WTC11 (cell line): ENCODE results near the gene KRTAP10-2. TPM values are rescaled to one million over a fixed set of nuclear protein-coding genes. Genes with fewer than 3 reads are reported as not detected.

ENCODE experiments used
- ATAC-seq: fragments of 200-7000 bp; cut with Tn5 transposase; 2 replicates; pipeline ENCODE4 v1.10.0; 2021; ENCODE audit warnings: mild to moderate bottlenecking, moderate library complexity
- CTCF ChIA-PET: fragments of 300-600 bp; sonication (Branson Sonifier 250); formaldehyde crosslinking; loops from one replicate; lab custom pipeline; 2021; ENCODE audit warnings: antibody characterized with exemption; lab: Charles Lee
- POLR2A ChIA-PET: fragments of 350-600 bp; sonication (Branson Sonifier 250); formaldehyde crosslinking; loops from one replicate; lab custom pipeline; 2021; ENCODE audit warnings: antibody characterized with exemption; lab: Charles Lee
- DNase-seq: peaks from one replicate; pipeline ENCODE4 v3.0.0; 2021; ENCODE audit warnings: low spot score
- H3K27ac Mint-ChIP-seq: 2 replicates; pipeline ENCODE4 v1.8.0; 2021; ENCODE audit warnings: mixed read lengths
- H3K27me3 Mint-ChIP-seq: 2 replicates; pipeline ENCODE4 v1.8.0; 2021; ENCODE audit warnings: low read depth, mild to moderate bottlenecking, moderate library complexity, mixed read lengths
- H3K36me3 Mint-ChIP-seq: 2 replicates; pipeline ENCODE4 v1.8.0; 2021; ENCODE audit warnings: mixed read lengths
- H3K4me1 Mint-ChIP-seq: 2 replicates; pipeline ENCODE4 v1.8.0; 2022; ENCODE audit warnings: mixed read lengths
- H3K4me3 Mint-ChIP-seq: 2 replicates; pipeline ENCODE4 v1.8.0; 2021; ENCODE audit warnings: mild to moderate bottlenecking, moderate library complexity, mixed read lengths
- H3K9me3 Mint-ChIP-seq: 2 replicates; pipeline ENCODE4 v1.8.0; 2021; ENCODE audit warnings: mixed read lengths
- ESRRA ChIP-seq: sonication (generic); formaldehyde crosslinking; IDR thresholded peaks from 2 replicates; pipeline ENCODE4 v1.8.1; 2022; ENCODE audit warnings: mild to moderate bottlenecking, missing genetic modification reagents, borderline replicate concordance
- ETV6 ChIP-seq: sonication (generic); formaldehyde crosslinking; IDR thresholded peaks from 2 replicates; pipeline ENCODE4 v1.8.1; 2022; ENCODE audit warnings: mild to moderate bottlenecking, missing genetic modification reagents
- FOXJ3 ChIP-seq: sonication (generic); formaldehyde crosslinking; IDR thresholded peaks from 2 replicates; pipeline ENCODE4 v1.9.0; 2021; ENCODE audit warnings: missing genetic modification reagents, mild to moderate bottlenecking, borderline replicate concordance
- FOXP1 ChIP-seq: sonication (generic); formaldehyde crosslinking; IDR thresholded peaks from 2 replicates; pipeline ENCODE4 v1.8.0; 2022; ENCODE audit warnings: missing genetic modification reagents, mild to moderate bottlenecking, moderate library complexity, borderline replicate concordance
- GABPB1 ChIP-seq: sonication (generic); formaldehyde crosslinking; IDR thresholded peaks from 2 replicates; pipeline ENCODE4 v1.8.1; 2023; ENCODE audit warnings: mild to moderate bottlenecking, missing genetic modification reagents
- NFATC4 ChIP-seq: fragments of 250-450 bp; sonication (Bioruptor Pico); IDR thresholded peaks from 2 replicates; pipeline ENCODE4 v1.9.0; 2021; ENCODE audit warnings: mild to moderate bottlenecking
- NFE2L1 ChIP-seq: sonication (generic); formaldehyde crosslinking; IDR thresholded peaks from 2 replicates; pipeline ENCODE4 v1.8.1; 2023; ENCODE audit warnings: missing genetic modification reagents
- NR1H2 ChIP-seq: sonication (generic); formaldehyde crosslinking; IDR thresholded peaks from 2 replicates; pipeline ENCODE4 v1.9.0; 2021; ENCODE audit warnings: mild to moderate bottlenecking, moderate library complexity, missing genetic modification reagents
- NR3C1 ChIP-seq: sonication (generic); formaldehyde crosslinking; conservative IDR thresholded peaks from 2 replicates; pipeline ENCODE4 v1.8.1; 2023; ENCODE audit warnings: low read depth, mild to moderate bottlenecking, missing genetic modification reagents
- RELA ChIP-seq: sonication (generic); formaldehyde crosslinking; IDR thresholded peaks from 2 replicates; pipeline ENCODE4 v1.8.1; 2022; ENCODE audit warnings: missing genetic modification reagents, mild to moderate bottlenecking, borderline replicate concordance
- ZNF121 ChIP-seq: sonication (generic); formaldehyde crosslinking; IDR thresholded peaks from 2 replicates; pipeline ENCODE4 v1.8.0; 2023; ENCODE audit warnings: missing genetic modification reagents
- ZNF232 ChIP-seq: sonication (generic); formaldehyde crosslinking; IDR thresholded peaks from 2 replicates; pipeline ENCODE4 v1.8.0; 2022; ENCODE audit warnings: mild to moderate bottlenecking, missing genetic modification reagents
- ZNF317 ChIP-seq: sonication (generic); formaldehyde crosslinking; IDR thresholded peaks from 2 replicates; pipeline ENCODE4 v1.8.1; 2023; ENCODE audit warnings: low read depth, mild to moderate bottlenecking, moderate library complexity, missing genetic modification reagents, borderline replicate concordance
- total RNA-seq: library from RNA; stranded (reverse); gene quantifications from 3 replicates; pipeline ENCODE4 v1.2.3, GENCODE V29; 2021
- TF ChIP-seq, protein P1 (sequence below): sonication (generic); formaldehyde crosslinking; IDR thresholded peaks from 2 replicates; pipeline ENCODE4 v1.8.1; 2022; ENCODE audit warnings: low read depth, missing genetic modification reagents, borderline replicate concordance
- TF ChIP-seq, protein P2 (sequence below): sonication (generic); formaldehyde crosslinking; IDR thresholded peaks from 2 replicates; pipeline ENCODE4 v1.8.1; 2022; ENCODE audit warnings: low read depth, mild to moderate bottlenecking, moderate library complexity, missing genetic modification reagents, borderline replicate concordance
- TF ChIP-seq, protein P3 (sequence below): fragments of 250-450 bp; sonication (Bioruptor Pico); IDR thresholded peaks from 2 replicates; pipeline ENCODE4 v1.9.0; 2021; ENCODE audit warnings: mild to moderate bottlenecking
- TF ChIP-seq, protein P4 (sequence below): sonication (generic); formaldehyde crosslinking; IDR thresholded peaks from 2 replicates; pipeline ENCODE4 v1.8.0; 2022; ENCODE audit warnings: mild to moderate bottlenecking, missing genetic modification reagents
- TF ChIP-seq, protein P5 (sequence below): fragments of 250-450 bp; sonication (Bioruptor Pico); IDR thresholded peaks from 2 replicates; pipeline ENCODE4 v2.1.2; 2022; ENCODE audit warnings: mild to moderate bottlenecking, moderate library complexity
- TF ChIP-seq, protein P6 (sequence below): fragments of 250-450 bp; sonication (Bioruptor Pico); IDR thresholded peaks from 2 replicates; pipeline ENCODE4 v1.9.0; 2021; ENCODE audit warnings: moderate library complexity, mild to moderate bottlenecking, inconsistent platforms, borderline replicate concordance

KRTAP10-2 gene
- total RNA-seq, 1 experiment from 2014 or later = not detected

DNA sequence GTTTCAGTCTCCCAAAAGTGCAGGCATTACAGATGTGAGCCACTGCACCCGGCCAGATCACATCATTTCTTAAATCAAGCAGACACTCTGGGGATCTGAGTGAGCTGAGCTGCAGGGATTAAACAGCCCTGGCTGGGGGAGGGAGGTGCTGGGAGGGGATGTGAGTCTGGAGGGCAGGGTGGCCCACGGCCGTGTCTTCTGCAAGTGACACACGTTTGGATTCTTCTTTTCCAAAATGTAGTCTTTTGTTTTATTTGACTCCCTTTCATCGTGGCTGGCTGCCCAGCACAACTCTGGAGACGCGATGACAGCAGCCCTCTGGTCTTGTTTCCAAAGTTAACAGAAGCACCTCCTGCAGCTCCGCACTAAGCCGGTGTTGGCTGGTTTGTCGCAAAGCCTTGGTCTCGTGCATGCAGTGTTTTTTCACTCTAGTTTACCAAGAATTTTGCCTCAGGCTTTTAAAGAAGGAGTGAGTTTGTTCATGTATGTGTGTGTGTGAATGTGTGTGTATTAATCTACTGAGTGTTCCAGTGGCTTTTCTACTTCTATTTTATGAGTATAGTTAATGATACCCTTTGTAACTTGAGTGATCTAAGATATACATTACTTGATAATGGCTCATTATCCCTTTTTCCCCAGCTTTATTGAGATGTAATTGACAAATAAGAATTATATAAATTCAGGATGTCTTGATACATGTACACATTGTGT, 31.9 kb upstream of the KRTAP10-2 start:
- no peak for DNase-seq
- H3K27ac Mint-ChIP-seq = no peak overlapping the region

DNA sequence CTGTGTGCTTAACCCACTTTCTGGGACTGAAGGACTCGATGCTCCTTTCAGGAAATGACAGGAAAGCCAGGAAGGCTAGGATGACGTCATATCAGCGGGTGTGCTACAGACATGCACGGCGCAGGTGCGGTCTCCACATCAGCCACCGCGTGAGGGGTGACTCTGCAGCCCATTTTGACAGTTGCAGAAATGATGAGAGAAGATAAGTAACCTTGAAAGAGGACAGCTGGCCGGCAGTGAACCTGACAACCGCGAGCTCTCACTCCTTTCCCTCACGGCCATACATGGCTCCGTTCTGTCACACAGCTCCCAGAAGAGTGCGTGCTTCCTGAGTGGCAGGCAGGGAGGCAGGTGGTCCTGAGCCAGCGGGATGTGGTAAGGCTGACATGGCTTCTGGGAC, 30.8 kb upstream of the KRTAP10-2 start:
- Mint-ChIP-seq H3K27ac (no peak overlapping the region), H3K9me3 (peaks cover 39% of the 10 kb centered on the region), H3K36me3 (peaks cover 15% of the 10 kb centered on the region), H3K4me1 (peaks cover 6% of the 10 kb centered on the region; the same call in 1 of the 2 replicates), H3K4me3 (no peak overlapping the region)
- ATAC-seq = no peak
- POLR2A ChIA-PET = no interaction called here
- CTCF ChIA-PET = interaction anchor here (2.2 kb wide), 1 partner anchor 37 kb away, joined by 4 read pairs; no protein-coding TSS in a partner anchor
- TF ChIP-seq ETV6 (CRISPR knock-in tag) (no peak), RELA (no peak), NR3C1 (CRISPR knock-in tag) (no peak), GABPB1 (CRISPR knock-in tag) (no peak), ZNF232 (CRISPR knock-in tag) (no peak), NR1H2 (no peak), NFATC4 (CRISPR knock-in tag) (no peak), FOXJ3 (no peak)
- TF ChIP-seq, protein P1, sequence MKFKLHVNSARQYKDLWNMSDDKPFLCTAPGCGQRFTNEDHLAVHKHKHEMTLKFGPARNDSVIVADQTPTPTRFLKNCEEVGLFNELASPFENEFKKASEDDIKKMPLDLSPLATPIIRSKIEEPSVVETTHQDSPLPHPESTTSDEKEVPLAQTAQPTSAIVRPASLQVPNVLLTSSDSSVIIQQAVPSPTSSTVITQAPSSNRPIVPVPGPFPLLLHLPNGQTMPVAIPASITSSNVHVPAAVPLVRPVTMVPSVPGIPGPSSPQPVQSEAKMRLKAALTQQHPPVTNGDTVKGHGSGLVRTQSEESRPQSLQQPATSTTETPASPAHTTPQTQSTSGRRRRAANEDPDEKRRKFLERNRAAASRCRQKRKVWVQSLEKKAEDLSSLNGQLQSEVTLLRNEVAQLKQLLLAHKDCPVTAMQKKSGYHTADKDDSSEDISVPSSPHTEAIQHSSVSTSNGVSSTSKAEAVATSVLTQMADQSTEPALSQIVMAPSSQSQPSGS (CRISPR knock-in tag) = no peak
- TF ChIP-seq, protein P2, sequence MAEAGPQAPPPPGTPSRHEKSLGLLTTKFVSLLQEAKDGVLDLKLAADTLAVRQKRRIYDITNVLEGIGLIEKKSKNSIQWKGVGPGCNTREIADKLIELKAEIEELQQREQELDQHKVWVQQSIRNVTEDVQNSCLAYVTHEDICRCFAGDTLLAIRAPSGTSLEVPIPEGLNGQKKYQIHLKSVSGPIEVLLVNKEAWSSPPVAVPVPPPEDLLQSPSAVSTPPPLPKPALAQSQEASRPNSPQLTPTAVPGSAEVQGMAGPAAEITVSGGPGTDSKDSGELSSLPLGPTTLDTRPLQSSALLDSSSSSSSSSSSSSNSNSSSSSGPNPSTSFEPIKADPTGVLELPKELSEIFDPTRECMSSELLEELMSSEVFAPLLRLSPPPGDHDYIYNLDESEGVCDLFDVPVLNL (CRISPR knock-in tag) = no peak
- TF ChIP-seq, protein P3, sequence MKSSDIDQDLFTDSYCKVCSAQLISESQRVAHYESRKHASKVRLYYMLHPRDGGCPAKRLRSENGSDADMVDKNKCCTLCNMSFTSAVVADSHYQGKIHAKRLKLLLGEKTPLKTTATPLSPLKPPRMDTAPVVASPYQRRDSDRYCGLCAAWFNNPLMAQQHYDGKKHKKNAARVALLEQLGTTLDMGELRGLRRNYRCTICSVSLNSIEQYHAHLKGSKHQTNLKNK (CRISPR knock-in tag) = no peak
- TF ChIP-seq, all 79 proteins: peak for 0
- no peak for DNase-seq
- peaks cover 3% of the 10 kb centered on the region; the same call in 1 of the 2 replicates for H3K27me3 Mint-ChIP-seq

More for the DNA sequence above, 31.9 kb upstream of the KRTAP10-2 start:
- ATAC-seq = no peak
- Mint-ChIP-seq H3K4me3 (no peak overlapping the region), H3K27me3 (peaks cover 3% of the 10 kb centered on the region; the same call in 1 of the 2 replicates), H3K4me1 (peaks cover 6% of the 10 kb centered on the region; the same call in 1 of the 2 replicates), H3K36me3 (peaks cover 6% of the 10 kb centered on the region; the same call in 1 of the 2 replicates), H3K9me3 (peaks cover 35% of the 10 kb centered on the region)
- POLR2A ChIA-PET = no interaction called here
- no peak for TF ChIP-seq ZNF317 (CRISPR knock-in tag)
- TF ChIP-seq NFE2L1 = no peak
- TF ChIP-seq, protein P4, sequence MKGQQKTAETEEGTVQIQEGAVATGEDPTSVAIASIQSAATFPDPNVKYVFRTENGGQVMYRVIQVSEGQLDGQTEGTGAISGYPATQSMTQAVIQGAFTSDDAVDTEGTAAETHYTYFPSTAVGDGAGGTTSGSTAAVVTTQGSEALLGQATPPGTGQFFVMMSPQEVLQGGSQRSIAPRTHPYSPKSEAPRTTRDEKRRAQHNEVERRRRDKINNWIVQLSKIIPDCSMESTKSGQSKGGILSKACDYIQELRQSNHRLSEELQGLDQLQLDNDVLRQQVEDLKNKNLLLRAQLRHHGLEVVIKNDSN (CRISPR knock-in tag) = no peak
- TF ChIP-seq, protein P3 (CRISPR knock-in tag) = no peak
- TF ChIP-seq, protein P5, sequence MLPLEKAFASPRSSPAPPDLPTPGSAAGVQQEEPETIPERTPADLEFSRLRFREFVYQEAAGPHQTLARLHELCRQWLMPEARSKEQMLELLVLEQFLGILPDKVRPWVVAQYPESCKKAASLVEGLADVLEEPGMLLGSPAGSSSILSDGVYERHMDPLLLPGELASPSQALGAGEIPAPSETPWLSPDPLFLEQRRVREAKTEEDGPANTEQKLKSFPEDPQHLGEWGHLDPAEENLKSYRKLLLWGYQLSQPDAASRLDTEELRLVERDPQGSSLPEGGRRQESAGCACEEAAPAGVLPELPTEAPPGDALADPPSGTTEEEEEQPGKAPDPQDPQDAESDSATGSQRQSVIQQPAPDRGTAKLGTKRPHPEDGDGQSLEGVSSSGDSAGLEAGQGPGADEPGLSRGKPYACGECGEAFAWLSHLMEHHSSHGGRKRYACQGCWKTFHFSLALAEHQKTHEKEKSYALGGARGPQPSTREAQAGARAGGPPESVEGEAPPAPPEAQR = no peak
- no peak for TF ChIP-seq ESRRA (CRISPR knock-in tag)
- TF ChIP-seq, protein P6, sequence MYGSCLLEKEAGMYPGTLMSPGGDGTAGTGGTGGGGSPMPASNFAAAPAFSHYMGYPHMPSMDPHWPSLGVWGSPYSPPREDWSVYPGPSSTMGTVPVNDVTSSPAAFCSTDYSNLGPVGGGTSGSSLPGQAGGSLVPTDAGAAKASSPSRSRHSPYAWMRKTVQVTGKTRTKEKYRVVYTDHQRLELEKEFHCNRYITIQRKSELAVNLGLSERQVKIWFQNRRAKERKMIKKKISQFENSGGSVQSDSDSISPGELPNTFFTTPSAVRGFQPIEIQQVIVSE (CRISPR knock-in tag) = no peak
- no peak for TF ChIP-seq ZNF121
- TF ChIP-seq ETV6 (CRISPR knock-in tag) = no peak
- TF ChIP-seq FOXP1 (CRISPR knock-in tag) = no peak
- TF ChIP-seq ZNF232 (CRISPR knock-in tag) = no peak
- CTCF ChIA-PET = no interaction called here
